Dedifferentiated amniotic fluid mesenchymal stem cell (primary cell): ENCODE data around the gene SGCG.

Source experiments
- DNase-seq: peaks from one replicate; pipeline ENCODE4 v3.0.0-alpha.2; 2016; ENCODE audit errors: extremely low spot score

SGCG gene

GRCh38 chr13:23330356-23330755, 149.6 kb downstream of the SGCG start:
- no peak for DNase-seq

GRCh38 chr13:23339225-23339624, 158.4 kb downstream of the SGCG start:
- no peak for DNase-seq

- DNase-seq, result no peak
These were observed 164.3 kb downstream of the SGCG start for GRCh38 chr13:23344931-23345595.

GRCh38 chr13:23347601-23348000, 166.8 kb downstream of the SGCG start:
- DNase-seq, result no peak

- no peak for DNase-seq
These were observed 167.7 kb downstream of the SGCG start for GRCh38 chr13:23348262-23349127.

- DNase-seq, result no peak
These were observed 168.6 kb downstream of the SGCG start for GRCh38 chr13:23349161-23349897.

GRCh38 chr13:23350009-23350408, 169.2 kb downstream of the SGCG start:
- DNase-seq, result no peak

- DNase-seq, result no peak
These were observed 171.4 kb downstream of the SGCG start for GRCh38 chr13:23352161-23352560.

GRCh38 chr13:23354520-23354919, 173.7 kb downstream of the SGCG start:
- DNase-seq, result no peak

- DNase-seq, result no peak
These were observed 175.6 kb downstream of the SGCG start for GRCh38 chr13:23356368-23356767.

- no peak for DNase-seq
These were observed 176.6 kb downstream of the SGCG start for GRCh38 chr13:23357349-23357748.

GRCh38 chr13:23359882-23360281, 179.1 kb downstream of the SGCG start:
- no peak for DNase-seq

GRCh38 chr13:23365652-23366051, 184.9 kb downstream of the SGCG start:
- no peak for DNase-seq

GRCh38 chr13:23367907-23368306, 187.1 kb downstream of the SGCG start:
- DNase-seq, result no peak

GRCh38 chr13:23372264-23372906, 191.6 kb downstream of the SGCG start:
- DNase-seq, result no peak
